Activated naive CD8-positive, alpha-beta T cell treated with anti-CD3 and anti-CD28 coated beads, Interleukin-2, amount 10 ng/mL, durations not matched to agents 7 days and 5 days (primary cell): ENCODE measurements around the gene DDB1. TPM values are rescaled to one million over a fixed set of nuclear protein-coding genes. Genes with fewer than 3 reads are reported as not detected.

Source experiments
- ATAC-seq: fragments of 150-1000 bp; cut with Tn5 transposase; one replicate; pipeline ENCODE4 v1.10.0; 2021; ENCODE audit warnings: low read depth, moderate library complexity
- POLR2A ChIA-PET: fragments of 350-600 bp; sonication (Branson Sonifier 250); formaldehyde crosslinking; loops from one replicate; lab custom pipeline; 2021; ENCODE audit warnings: antibody characterized with exemption; lab: Charles Lee
- DNase-seq: peaks from one replicate; pipeline ENCODE4 v3.0.0; 2021
- H3K27ac Mint-ChIP-seq: one replicate; pipeline ENCODE4 v1.8.0; 2022; ENCODE audit warnings: mild to moderate bottlenecking, mixed read lengths
- H3K27me3 Mint-ChIP-seq: one replicate; pipeline ENCODE4 v1.8.0; 2022; ENCODE audit warnings: mild to moderate bottlenecking, moderate library complexity, mixed read lengths
- H3K36me3 Mint-ChIP-seq: one replicate; pipeline ENCODE4 v1.8.0; 2021; ENCODE audit warnings: mild to moderate bottlenecking, mixed read lengths
- H3K4me1 Mint-ChIP-seq: one replicate; pipeline ENCODE4 v1.8.0; 2021; ENCODE audit warnings: mixed read lengths
- H3K4me3 Mint-ChIP-seq: one replicate; pipeline ENCODE4 v1.8.0; 2022; ENCODE audit warnings: mild to moderate bottlenecking, moderate library complexity, mixed read lengths
- H3K9me3 Mint-ChIP-seq: one replicate; pipeline ENCODE4 v1.8.0; 2021; ENCODE audit warnings: mixed read lengths
- total RNA-seq, 2 experiments: library from RNA; stranded (reverse); gene quantifications; one replicate each; pipeline ENCODE4 v1.2.3, GENCODE V29; 2021

DDB1 gene
- total RNA-seq, 2 experiments from 2014 or later, result 168 to 181 TPM

DNA sequence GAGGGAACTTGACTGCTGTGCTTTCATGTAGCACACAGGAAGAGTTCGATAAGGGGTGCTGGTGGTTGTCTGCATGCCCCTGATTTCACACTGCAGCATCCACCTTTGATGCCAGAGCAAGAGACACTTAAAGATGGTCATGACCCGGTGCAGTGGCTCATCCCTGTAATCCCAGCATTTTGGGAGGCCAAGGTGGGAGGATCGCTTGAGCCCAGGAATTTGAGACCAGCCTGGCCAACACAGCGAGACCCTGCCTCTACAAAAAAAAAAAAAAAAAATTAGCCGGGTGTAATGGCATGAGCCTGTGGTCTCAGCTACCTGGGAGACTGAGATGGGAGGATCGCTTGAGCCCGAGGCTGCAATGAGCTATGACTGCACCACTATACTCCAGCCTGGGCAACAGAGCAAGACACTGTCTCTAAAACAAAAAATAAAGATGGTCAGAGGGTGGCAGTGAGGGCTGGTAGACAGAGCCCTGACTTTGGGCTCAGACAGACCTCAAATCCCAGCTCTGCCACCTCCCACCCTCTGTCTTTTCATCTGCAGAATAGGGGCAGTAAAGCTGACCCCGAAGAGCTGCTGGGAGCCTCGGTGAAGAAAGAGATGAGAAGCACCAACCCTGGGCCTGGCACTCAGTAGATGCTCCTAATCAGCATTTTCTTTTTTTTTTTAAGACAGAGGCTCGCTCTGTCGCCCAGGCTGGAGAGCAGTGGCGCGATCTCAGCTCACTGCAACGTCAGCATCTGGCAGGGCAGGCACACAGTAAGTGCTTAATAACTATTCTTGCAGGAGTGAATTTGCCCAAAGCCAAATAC, 55.5 kb downstream of the DDB1 start:
- Mint-ChIP-seq H3K4me1 (no peaks in the 10 kb centered on the region), H3K36me3 (peaks cover 2% of the 10 kb centered on the region), H3K4me3 (no peak overlapping the region), H3K27me3 (no peaks in the 10 kb centered on the region), H3K27ac (no peak overlapping the region), H3K9me3 (no peaks in the 10 kb centered on the region)
- ATAC-seq, result peak; percentile 37
- POLR2A ChIA-PET, result no interaction called here
- no peak for DNase-seq

DNA sequence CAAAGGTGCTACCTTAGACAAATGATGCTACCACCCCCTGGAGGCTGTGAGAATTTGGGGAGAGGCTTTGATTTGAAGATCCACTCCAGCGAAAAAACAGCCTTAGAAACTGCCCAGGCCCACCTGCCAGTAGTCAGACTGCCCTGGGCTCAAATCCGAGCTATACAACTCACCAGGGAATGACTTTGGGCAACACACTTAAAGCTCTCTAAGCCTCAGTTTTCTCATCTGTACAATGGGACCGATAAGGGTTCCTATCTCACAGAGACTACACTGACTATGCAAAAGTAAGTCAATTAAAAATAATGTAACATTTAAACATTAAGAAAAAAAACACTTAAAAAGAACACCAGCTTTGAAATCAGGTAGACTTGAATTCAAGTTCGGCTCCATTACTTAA, 57.7 kb downstream of the DDB1 start:
- Mint-ChIP-seq H3K27ac (no peak overlapping the region), H3K36me3 (no peaks in the 10 kb centered on the region), H3K9me3 (no peaks in the 10 kb centered on the region), H3K27me3 (no peaks in the 10 kb centered on the region), H3K4me3 (no peak overlapping the region), H3K4me1 (no peaks in the 10 kb centered on the region)
- no peak for DNase-seq
- POLR2A ChIA-PET, result no interaction called here
- no peak for ATAC-seq

DNA sequence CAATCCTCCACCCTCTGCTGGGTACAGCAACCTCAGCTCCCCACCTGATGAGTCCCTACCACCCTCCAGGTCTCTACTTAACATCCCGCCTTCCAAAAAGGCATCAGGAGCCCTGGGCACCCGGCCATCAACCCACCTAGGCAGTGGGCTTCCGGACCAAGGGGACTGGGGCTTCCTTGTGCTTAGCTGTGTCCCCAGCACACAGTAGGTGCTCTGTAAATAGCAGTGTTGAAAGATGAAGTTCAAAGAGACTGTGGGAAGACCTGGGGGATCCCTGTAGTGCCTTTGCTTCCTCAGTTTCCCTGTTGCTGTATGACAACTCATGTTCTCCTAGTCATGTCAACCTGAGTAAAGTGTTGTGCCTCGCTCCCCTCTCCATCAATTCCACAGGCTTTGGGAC, 58.8 kb downstream of the DDB1 start:
- Mint-ChIP-seq H3K9me3 (no peaks in the 10 kb centered on the region), H3K27me3 (no peaks in the 10 kb centered on the region), H3K27ac (no peak overlapping the region), H3K4me1 (no peaks in the 10 kb centered on the region), H3K4me3 (no peak overlapping the region), H3K36me3 (no peaks in the 10 kb centered on the region)
- no peak for ATAC-seq
- DNase-seq, result no peak
- POLR2A ChIA-PET, result no interaction called here

DNA sequence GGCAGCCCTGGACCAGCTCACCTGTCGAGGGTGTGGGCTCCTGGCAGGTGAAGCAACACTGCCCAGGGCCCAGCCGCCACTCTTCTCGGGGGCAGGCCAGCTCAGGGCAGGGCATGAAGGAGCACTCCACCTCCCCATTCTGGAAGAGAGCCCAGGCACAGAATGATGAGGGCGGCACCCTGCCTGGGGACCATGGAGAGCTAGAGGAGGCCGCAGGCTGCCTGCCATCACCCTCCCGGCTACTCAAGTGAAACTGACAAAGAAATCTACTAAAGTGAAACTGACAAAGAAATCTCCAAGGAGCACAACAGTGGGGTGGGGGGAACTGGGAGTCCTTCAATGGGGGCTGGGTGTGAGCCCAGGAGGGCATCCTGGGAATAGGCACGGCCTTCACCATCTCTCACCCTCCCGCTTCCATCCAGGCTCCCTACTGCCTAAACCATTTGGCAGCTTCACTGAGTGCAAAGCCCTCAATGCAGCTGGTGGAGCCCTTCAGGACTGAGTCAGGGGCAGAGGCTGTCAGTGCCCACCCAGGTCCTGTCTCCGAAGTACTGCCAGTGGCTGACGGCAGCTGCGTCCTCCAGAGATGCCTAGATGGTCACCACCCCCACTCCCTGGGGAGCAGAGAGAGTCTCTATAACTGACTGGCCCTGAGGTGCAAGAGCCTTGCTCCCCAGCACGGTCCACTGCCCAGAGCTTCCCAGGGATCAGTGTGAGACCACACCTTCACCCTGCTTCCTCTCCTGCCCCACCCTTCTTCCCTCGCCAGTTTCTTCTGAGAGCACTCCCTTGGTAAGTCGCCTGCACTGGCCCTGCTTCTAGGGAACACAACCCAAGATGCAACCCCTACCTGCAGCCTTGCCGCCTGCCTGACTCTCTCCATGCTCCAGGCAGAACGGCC, 59.5 kb downstream of the DDB1 start:
- no peak overlapping the region for H3K27ac Mint-ChIP-seq
- POLR2A ChIA-PET, result no interaction called here
- H3K27me3 Mint-ChIP-seq, result no peaks in the 10 kb centered on the region

DNA sequence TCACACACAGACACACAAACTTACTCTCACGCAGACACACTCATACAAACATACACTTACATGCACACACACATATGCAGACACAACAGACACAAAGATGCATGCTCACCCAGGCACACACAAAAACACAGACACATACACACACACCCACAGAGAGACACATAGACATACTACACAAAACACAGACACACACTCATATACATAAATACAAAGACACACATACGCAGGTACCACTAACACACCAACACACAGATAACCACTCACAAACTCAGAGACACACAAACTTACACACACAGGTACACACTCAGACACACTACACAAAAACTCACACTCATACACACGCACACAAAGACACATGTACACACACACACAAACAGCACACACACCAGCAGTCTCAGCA, 60.2 kb downstream of the DDB1 start:
- Mint-ChIP-seq H3K27ac (no peak overlapping the region), H3K36me3 (no peaks in the 10 kb centered on the region), H3K9me3 (no peaks in the 10 kb centered on the region), H3K4me3 (no peak overlapping the region), H3K4me1 (no peaks in the 10 kb centered on the region), H3K27me3 (no peaks in the 10 kb centered on the region)
- POLR2A ChIA-PET, result no interaction called here
- DNase-seq, result no peak
- ATAC-seq, result no peak

More for the DNA sequence above, 59.5 kb downstream of the DDB1 start:
- DNase-seq (no peak), ATAC-seq (no peak)
- Mint-ChIP-seq H3K36me3 (no peaks in the 10 kb centered on the region), H3K9me3 (no peaks in the 10 kb centered on the region), H3K4me1 (no peaks in the 10 kb centered on the region), H3K4me3 (no peak overlapping the region)

DNA sequence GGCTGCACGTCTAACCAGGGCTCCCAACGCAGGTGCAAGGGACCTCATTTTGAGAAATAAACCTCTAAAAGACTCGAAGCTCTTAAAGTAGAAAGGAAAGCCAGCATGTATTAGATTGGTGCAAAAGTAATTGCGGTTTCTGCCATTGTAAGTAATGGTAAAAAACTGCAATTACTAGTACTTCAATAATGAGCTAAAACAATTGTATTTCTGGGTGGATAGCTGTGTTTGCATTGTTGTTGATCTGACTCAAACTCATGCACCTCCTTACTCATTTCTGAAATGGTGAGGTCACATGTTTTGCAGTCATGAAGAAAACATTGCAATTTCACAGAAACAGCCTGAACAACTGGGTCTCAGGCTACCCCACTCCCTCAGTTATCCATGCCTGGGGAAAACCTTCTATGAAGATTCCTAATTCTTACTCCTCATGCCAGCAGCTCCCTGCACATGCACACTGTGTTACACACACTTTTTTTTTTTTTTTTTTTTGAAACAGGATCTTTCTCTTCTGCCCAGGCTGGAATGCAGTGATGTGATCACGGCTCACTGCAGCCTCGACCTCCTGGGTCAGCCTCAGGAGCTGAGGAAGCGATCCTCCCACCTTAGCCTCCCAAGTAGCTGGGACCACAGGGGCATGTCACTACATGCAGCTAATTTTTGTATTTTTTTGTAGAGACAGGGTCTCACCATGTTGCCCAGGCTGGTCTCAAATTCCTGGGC, 62.4 kb downstream of the DDB1 start:
- no peaks in the 10 kb centered on the region for H3K4me1 Mint-ChIP-seq
- POLR2A ChIA-PET, result interaction anchor here (1.7 kb wide), 1 partner anchor 23 kb away, joined by 10 read pairs; no protein-coding TSS in a partner anchor
- no peak overlapping the region for H3K27ac Mint-ChIP-seq
- H3K27me3 Mint-ChIP-seq, result no peaks in the 10 kb centered on the region
- DNase-seq, result no peak
- H3K36me3 Mint-ChIP-seq, result no peaks in the 10 kb centered on the region
- no peaks in the 10 kb centered on the region for H3K9me3 Mint-ChIP-seq
- no peak for ATAC-seq
- H3K4me3 Mint-ChIP-seq, result no peak overlapping the region

DNA sequence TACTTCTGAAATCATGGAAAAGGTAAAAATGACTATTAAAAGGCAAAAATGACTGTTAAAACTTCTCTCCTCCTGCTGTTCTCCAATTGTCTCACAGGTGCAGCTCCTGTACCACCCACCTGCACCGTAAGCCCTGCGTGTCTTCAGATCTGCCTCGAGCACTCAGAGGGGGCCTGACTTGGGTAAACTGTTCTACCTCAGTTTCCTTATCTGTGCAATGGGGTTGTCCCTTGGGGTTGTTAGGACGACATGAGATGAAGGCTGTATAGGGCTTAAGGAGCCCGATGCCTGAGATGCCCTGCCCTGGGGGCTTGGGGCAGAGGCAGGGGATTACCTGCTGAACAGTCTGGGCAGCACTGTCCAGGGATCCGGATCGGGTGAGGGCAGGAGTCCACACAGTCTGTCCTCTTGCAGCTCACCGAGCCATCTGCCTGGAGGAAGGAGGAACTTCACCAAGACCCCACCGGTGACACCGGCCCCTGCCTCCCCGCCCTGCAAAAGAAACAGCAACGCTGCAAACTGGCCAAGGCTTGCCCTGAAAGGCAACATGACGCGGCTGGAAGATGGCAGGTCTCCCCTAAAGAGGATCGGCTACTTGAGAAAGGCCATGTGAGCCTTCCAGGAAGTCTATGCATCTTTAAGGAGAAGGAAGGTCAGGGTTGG, 64.2 kb downstream of the DDB1 start:
- no peak overlapping the region for H3K4me3 Mint-ChIP-seq
- H3K9me3 Mint-ChIP-seq, result no peaks in the 10 kb centered on the region
- DNase-seq, result no peak
- H3K4me1 Mint-ChIP-seq, result no peaks in the 10 kb centered on the region
- no peaks in the 10 kb centered on the region for H3K36me3 Mint-ChIP-seq
- no peak for ATAC-seq
- H3K27ac Mint-ChIP-seq, result no peak overlapping the region
- POLR2A ChIA-PET, result no interaction called here
- H3K27me3 Mint-ChIP-seq, result no peaks in the 10 kb centered on the region

DNA sequence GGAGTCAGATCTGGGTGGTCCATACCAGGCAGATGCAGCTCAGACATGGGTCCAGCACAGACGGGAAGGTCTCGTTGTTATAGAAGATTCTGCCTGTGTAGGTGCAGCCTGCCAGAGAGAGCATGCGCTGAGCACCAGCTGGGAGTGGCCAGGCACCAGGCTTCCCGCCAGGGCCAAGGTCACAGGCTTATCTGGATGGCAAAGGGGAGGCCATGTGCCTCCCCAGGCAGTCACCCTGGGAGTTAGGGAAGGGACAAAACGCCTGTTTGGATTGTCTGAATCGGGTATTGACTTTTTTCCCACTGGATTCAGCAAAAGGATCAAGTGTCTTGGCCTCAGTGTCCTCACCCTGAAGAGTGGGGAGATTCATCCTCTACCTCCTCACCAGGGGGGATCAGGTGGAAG, 65.5 kb downstream of the DDB1 start:
- DNase-seq, result no peak
- no peak overlapping the region for H3K27ac Mint-ChIP-seq
- no peaks in the 10 kb centered on the region for H3K27me3 Mint-ChIP-seq
- H3K36me3 Mint-ChIP-seq, result no peaks in the 10 kb centered on the region
- no peaks in the 10 kb centered on the region for H3K4me1 Mint-ChIP-seq
- ATAC-seq, result no peak
- no peaks in the 10 kb centered on the region for H3K9me3 Mint-ChIP-seq
- no peak overlapping the region for H3K4me3 Mint-ChIP-seq
- POLR2A ChIA-PET, result no interaction called here

DNA sequence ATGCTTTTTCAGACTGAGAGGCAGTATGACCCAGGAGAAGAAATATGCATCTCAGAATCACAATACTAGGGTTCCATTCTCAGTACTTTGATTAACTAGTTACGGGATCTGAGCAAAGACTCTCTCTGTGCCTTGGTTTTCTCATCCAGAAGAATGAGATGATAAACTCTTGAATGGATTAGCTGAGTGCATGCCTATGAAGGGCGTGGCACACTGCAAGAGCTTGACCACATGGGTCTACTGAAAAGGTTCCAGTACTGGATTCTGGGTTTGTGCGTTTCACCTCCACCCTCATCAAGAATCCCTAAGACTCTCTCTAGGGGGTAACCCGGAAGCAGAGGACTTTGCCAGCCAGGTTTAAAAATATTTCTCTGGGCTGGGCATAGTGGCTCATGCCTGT, 66.3 kb downstream of the DDB1 start:
- Mint-ChIP-seq H3K4me3 (no peak overlapping the region), H3K4me1 (no peaks in the 10 kb centered on the region), H3K9me3 (no peaks in the 10 kb centered on the region), H3K27ac (no peak overlapping the region), H3K36me3 (no peaks in the 10 kb centered on the region), H3K27me3 (no peaks in the 10 kb centered on the region)
- POLR2A ChIA-PET, result no interaction called here
- DNase-seq, result no peak
- no peak for ATAC-seq

DNA sequence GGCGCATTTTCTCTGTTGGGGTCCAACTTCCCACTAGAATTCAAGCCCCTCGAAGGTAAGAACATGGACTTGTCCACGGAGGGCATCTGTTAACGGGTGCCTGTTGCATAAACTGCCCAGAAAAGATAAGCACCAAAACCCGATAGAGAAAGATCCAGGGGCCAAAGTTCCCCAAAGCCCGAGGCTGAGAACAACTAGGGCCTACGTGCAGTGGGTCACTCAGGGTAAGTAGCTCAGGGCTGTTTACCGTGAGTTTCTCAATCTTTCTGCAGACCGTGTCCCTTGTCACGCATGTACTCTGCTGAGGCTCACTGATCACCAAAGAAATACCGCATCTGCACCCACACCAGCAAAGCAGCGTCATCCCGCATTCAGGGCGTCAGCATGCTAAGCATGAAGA, 67.5 kb downstream of the DDB1 start:
- no peaks in the 10 kb centered on the region for H3K36me3 Mint-ChIP-seq

DNA sequence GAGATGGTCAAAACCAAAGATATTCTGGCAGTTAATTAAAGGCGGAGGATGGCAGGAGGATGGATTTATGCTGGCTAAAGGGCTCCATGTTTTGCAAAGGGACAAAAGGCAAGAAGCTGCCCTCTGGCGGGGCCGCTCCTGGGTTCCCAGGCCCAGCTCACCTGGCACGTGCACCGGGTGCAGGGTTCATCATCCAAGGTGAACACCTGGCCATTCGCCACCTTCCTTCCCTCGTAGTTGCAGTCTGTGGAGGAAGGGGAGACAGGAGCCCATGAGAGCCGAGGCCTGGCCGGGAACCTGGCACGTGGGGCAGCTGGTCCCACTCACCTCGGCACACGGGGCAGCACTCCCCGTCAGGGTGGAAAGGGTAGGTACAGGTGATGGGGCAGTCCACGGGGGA, 68.1 kb downstream of the DDB1 start:
- Mint-ChIP-seq H3K4me1 (no peaks in the 10 kb centered on the region), H3K36me3 (no peaks in the 10 kb centered on the region), H3K27ac (no peak overlapping the region), H3K9me3 (no peaks in the 10 kb centered on the region), H3K4me3 (no peak overlapping the region), H3K27me3 (no peaks in the 10 kb centered on the region)
- POLR2A ChIA-PET, result no interaction called here
- DNase-seq, result no peak
- no peak for ATAC-seq

More for the DNA sequence above, 67.5 kb downstream of the DDB1 start:
- DNase-seq (no peak), ATAC-seq (no peak)
- no peaks in the 10 kb centered on the region for H3K9me3 Mint-ChIP-seq
- POLR2A ChIA-PET, result no interaction called here
- no peak overlapping the region for H3K27ac Mint-ChIP-seq
- no peak overlapping the region for H3K4me3 Mint-ChIP-seq
- no peaks in the 10 kb centered on the region for H3K4me1 Mint-ChIP-seq
- H3K27me3 Mint-ChIP-seq, result no peaks in the 10 kb centered on the region

DNA sequence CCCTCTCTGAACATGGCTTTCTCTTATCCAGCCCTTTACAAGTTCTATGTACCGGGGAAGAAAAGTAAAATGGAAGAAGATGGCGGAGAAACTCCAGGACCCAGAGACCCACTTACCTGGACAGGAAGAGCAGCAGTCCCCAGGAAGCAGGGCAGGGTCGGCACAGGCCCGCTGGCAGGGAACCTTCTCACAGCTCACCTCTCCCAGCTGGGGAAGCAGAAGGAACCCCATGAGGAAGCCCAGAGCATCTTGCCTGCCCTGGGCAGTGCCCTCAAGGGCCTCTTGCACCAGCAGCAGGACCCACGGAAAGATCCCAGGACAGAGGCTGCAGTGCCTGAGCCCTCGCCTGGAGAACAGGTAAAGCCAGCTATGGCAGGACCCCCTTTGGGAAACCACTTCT, 68.5 kb downstream of the DDB1 start:
- no peak for DNase-seq
- H3K9me3 Mint-ChIP-seq, result no peaks in the 10 kb centered on the region
- no peaks in the 10 kb centered on the region for H3K4me1 Mint-ChIP-seq
- H3K36me3 Mint-ChIP-seq, result no peaks in the 10 kb centered on the region
- ATAC-seq, result no peak
- no peaks in the 10 kb centered on the region for H3K27me3 Mint-ChIP-seq
- POLR2A ChIA-PET, result no interaction called here
- H3K4me3 Mint-ChIP-seq, result no peak overlapping the region
- H3K27ac Mint-ChIP-seq, result no peak overlapping the region

DNA sequence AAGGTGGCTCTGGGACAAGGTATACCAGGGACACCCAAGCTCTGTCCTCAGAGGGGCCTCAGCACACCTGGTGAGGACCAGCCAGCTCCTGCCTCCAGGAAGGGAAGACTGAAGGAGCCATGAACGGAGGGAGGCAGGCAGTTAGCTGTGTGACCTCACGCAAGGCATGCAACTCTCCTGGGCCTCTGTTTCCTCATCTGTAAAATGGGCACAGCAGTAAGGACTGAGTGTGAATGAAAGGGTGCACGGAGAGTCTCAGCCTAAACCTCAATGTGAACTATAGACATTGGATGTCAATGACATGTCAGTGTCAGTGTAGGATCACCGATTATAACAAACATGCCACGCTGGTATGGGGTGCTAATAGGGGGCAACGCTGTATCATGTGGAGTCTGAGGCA, 73.5 kb downstream of the DDB1 start:
- DNase-seq, result no peak
- no peak for ATAC-seq
- Mint-ChIP-seq H3K4me3 (no peak overlapping the region), H3K36me3 (no peaks in the 10 kb centered on the region), H3K27me3 (no peaks in the 10 kb centered on the region), H3K4me1 (no peaks in the 10 kb centered on the region), H3K9me3 (no peaks in the 10 kb centered on the region), H3K27ac (no peak overlapping the region)
- POLR2A ChIA-PET, result no interaction called here
